ENCODE results near the gene LRBA.

LRBA gene

GRCh38 chr4:150343796-150344195 lies 671.3 kb downstream of the LRBA start:
- TF ChIP-seq CTCF (IDR thresholded peaks at IDR 0.05; ENCODE audit: insufficient read depth, low read depth, low read length, missing control alignments): no peak

GRCh38 chr4:150342945-150343344 lies 672.1 kb downstream of the LRBA start:
- DNase-seq (ENCODE audit: low read depth): no peak
- H3K4me3 ChIP-seq (ENCODE audit: low read depth, low read length): no peak overlapping the region
- no peak for TF ChIP-seq CTCF (IDR thresholded peaks at IDR 0.05; ENCODE audit: insufficient read depth, low read depth, low read length, missing control alignments)

More at GRCh38 chr4:150343796-150344195, 671.3 kb downstream of the LRBA start:
- H3K4me3 ChIP-seq (ENCODE audit: low read depth, low read length): no peak overlapping the region
- DNase-seq (ENCODE audit: low read depth): no peak

DNA sequence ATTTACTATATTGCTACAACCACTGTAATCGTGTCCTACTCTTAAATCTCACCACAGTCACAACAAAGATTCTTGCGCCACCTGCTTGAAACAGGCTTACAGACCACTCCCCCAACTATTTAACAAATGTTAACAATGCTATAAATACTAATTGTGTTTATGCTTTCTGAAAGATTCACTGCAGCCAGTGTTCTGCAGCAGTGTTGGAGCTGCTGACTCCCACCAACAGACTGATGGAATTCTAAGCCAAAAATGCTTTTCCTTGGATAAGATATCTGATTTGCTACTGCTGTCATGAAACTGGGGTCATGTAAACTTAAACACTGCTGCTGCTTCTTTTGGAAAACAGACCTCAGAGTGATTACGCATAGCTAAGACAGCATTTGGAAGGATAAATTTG lies 677.4 kb downstream of the LRBA start:
- no peak for DNase-seq (ENCODE audit: low read depth)
- no peak for TF ChIP-seq CTCF (IDR thresholded peaks at IDR 0.05; ENCODE audit: insufficient read depth, low read depth, low read length, missing control alignments)
- no peak overlapping the region for H3K4me3 ChIP-seq (ENCODE audit: low read depth, low read length)

DNA sequence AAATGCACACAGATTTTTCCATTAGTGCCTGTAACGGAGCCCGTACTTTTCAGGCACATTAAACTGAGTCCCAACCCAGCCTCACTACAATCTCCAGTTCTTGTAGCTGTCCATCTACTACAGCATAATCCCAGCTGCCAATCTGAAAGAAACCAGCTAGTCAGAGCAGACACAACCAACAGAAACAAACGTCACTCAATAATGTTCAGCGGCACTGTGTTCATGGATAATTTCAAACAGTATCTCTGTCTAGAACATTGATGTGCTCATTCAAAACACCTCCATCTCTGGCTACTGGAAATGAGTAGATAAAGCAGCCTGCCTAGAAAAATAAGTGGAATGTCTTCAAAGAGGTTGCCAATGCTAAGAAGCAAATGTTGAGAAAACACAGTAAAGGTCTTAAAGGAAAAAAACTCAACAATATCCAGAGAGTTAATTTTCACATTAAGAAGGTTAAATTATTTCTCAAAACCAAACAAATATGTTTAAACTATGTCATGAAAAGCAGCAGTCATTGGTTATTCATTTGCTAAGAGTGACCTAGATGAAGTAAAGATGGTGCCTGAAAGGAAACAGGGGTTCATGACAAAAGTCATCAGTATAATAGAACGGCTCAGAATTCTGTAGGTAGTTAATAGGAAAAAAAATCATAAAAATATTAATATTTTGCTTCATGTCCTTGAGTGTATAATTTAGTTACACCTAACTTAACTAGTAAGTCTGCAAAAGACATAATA lies 678.2 kb downstream of the LRBA start:
- TF ChIP-seq CTCF (IDR thresholded peaks at IDR 0.05; ENCODE audit: insufficient read depth, low read depth, low read length, missing control alignments): no peak
- H3K4me3 ChIP-seq (ENCODE audit: low read depth, low read length): no peak overlapping the region
- DNase-seq (ENCODE audit: low read depth): no peak

DNA sequence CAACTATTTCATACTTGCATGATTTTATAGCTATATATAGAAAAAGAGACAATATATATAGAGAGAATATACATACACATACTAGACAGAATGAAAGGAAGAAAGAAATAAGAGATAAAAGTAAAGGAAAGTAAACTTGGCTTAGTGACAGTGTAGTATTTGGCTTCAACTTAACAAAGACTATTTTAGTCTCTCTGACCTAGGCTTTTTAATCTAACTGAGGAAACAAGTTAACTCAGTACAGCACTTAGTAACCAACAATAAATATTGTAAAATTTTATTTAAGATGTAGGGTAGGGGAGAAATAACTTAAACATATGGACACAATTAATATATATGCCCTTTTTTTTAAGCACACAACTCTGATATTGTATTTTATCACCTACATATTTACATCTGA lies 682.1 kb downstream of the LRBA start:
- TF ChIP-seq CTCF (IDR thresholded peaks at IDR 0.05; ENCODE audit: insufficient read depth, low read depth, low read length, missing control alignments): no peak
- no peak overlapping the region for H3K4me3 ChIP-seq (ENCODE audit: low read depth, low read length)
- DNase-seq (ENCODE audit: low read depth): no peak

DNA sequence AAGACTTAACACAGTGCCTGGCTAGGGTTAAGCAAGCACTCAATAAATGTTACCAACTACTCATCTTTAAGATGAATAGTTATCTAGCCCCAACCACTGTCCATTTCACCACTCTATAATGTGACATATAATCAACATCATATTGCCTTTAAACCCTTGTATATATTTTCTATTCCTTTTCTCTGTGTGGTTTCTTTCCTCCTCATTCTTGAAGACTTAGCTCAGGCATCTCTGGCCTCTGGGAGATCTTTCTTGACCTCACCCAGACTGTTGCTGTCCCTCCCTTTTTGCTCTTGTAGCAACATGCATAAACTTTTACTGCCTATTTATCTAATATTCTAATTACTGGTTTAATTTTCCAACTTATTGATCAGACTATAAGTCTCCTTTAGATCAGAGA lies 683.0 kb downstream of the LRBA start:
- H3K4me3 ChIP-seq (ENCODE audit: low read depth, low read length): no peak overlapping the region
- TF ChIP-seq CTCF (IDR thresholded peaks at IDR 0.05; ENCODE audit: insufficient read depth, low read depth, low read length, missing control alignments): no peak
- no peak for DNase-seq (ENCODE audit: low read depth)

DNA sequence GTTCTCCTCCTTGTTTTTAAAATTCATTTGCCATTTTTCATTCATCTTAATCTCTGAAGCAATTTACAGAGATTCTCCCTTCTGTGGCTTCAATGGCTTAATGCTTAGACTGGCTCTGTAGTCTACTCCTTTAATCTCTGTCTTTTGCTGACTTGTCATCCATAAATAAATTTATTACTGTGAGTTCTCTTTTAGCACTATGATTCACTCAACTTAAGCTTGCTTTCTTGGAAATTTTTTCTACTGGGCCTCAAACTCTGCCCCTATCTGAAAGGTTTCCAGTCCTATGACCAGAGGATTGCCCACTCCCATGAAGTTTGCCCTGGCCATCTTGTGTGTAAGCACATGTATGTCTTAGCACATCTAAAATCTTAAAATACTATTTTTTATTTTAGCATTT lies 685.7 kb downstream of the LRBA start:
- no peak for TF ChIP-seq CTCF (IDR thresholded peaks at IDR 0.05; ENCODE audit: insufficient read depth, low read depth, low read length, missing control alignments)
- DNase-seq (ENCODE audit: low read depth): no peak
- H3K4me3 ChIP-seq (ENCODE audit: low read depth, low read length): no peak overlapping the region

All from GM12865 (cell line).